ENCODE measurements around the gene PTPA. TPM values are rescaled to one million over a fixed set of nuclear protein-coding genes. Genes with fewer than 3 reads are reported as not detected.

PTPA gene
- total and polyA plus RNA-seq, 3 experiments from 2014 or later, result 15.6 to 116 (median 107) TPM

GRCh38 chr9:129077236-129077635 is 34.0 kb upstream of the PTPA start:
- no peak overlapping the region for H3K27ac ChIP-seq (ENCODE audit: low read depth, low read length)
- no peak overlapping the region for H3K4me3 ChIP-seq (ENCODE audit: low read length)
- no peaks in the 10 kb centered on the region for H3K27me3 ChIP-seq (ENCODE audit: insufficient read depth, low read length, poor library complexity, severe bottlenecking)
- H3K9me3 ChIP-seq (ENCODE audit: low read length), result no peaks in the 10 kb centered on the region
- Mint-ChIP-seq H3K27ac (no peak overlapping the region), H3K36me3 (peaks cover 0 to 4% (median 0%) of the 10 kb centered on the region in 3 donors), H3K27me3 (peaks cover 0 to 5% of the 10 kb centered on the region in 2 donors), H3K4me1 (peaks cover 18 to 40% (median 29%) of the 10 kb centered on the region in 3 donors), H3K4me3 (no peak overlapping the region), H3K9me3 (peaks cover 0 to 3% (median 0%) of the 10 kb centered on the region in 5 donors)
- DNase-seq, result no peak
- POLR2A ChIA-PET, result no interaction called here
- H3K4me1 ChIP-seq (ENCODE audit: insufficient read depth, low read length), result peaks cover 17% of the 10 kb centered on the region
- CTCF ChIA-PET, result no interaction called here
- no peaks in the 10 kb centered on the region for H3K36me3 ChIP-seq (ENCODE audit: insufficient read depth, low read length)

DNA sequence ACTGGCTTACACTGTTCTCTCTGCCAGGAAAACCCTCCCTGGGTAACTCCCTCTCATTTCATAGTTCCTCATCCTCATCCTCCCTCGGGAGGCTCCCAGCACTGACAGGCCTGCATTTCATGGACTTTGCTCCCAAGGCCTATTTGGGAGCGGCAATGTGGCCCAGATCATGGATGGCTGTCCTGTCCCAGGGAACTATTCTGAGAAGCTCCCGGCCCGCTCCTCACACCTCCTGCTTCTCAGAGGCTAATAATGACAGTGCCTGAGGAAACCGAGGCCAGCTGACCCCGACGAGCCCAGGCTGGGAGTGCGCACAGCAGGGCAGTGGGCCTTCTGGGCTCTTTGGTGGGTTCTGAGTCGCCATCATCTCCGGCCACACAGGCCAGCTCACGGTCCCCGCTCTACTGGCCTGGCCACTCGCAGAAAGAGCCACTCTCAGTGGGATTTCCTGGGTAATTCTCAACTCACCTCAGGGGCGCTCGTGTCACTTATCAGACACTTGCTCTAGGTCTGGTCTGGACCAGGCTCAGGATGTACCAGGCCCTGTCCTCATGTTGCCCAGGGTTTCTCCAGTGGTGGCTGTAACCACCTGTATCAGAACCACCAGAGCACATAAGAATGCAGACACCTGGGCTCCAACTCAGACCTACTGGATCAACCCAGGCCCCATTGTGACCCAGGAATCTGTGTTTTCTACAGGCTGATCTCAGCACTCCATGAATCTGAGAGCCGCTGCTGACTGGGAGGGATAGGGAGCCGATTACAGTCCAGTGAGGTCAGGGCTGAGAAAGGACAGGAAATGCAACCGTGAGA is 32.3 kb upstream of the PTPA start:
- Histone ChIP-seq H3K4me3 (ENCODE audit: low read length) (no peak overlapping the region), H3K27me3 (ENCODE audit: insufficient read depth, low read length, poor library complexity, severe bottlenecking) (no peaks in the 10 kb centered on the region), H3K9me3 (ENCODE audit: low read length) (no peaks in the 10 kb centered on the region), H3K36me3 (ENCODE audit: insufficient read depth, low read length) (no peaks in the 10 kb centered on the region), H3K4me1 (ENCODE audit: insufficient read depth, low read length) (peaks cover 23% of the 10 kb centered on the region), H3K27ac (ENCODE audit: low read depth, low read length) (no peak overlapping the region)
- peaks cover 17 to 39% (median 27%) of the 10 kb centered on the region in 3 donors for H3K4me1 Mint-ChIP-seq
- ChIA-PET CTCF (interaction anchor here (1.8 kb wide), 1 partner anchor 53 kb away, joined by 4 read pairs; no protein-coding TSS in a partner anchor), POLR2A (no interaction called here)
- peaks cover 0 to 6% (median 2%) of the 10 kb centered on the region in 3 donors for H3K36me3 Mint-ChIP-seq
- H3K27me3 Mint-ChIP-seq, result peaks cover 0 to 3% of the 10 kb centered on the region in 2 donors
- DNase-seq, result no peak
- peaks cover 0 to 3% (median 0%) of the 10 kb centered on the region in 5 donors for H3K9me3 Mint-ChIP-seq
- H3K27ac Mint-ChIP-seq, result peak overlapping the region in 3 of 8 donors; percentile 66 to 96 (median 93)
- peak overlapping the region in 6 of 7 donors; percentile 34 to 92 (median 49) for H3K4me3 Mint-ChIP-seq

- no peak for DNase-seq
- Mint-ChIP-seq H3K4me3 (peak overlapping the region; percentile 88 to 96 (median 92)), H3K27me3 (peaks cover 0 to 3% of the 10 kb centered on the region in 2 donors), H3K9me3 (peaks cover 0 to 3% (median 0%) of the 10 kb centered on the region in 5 donors), H3K27ac (peak overlapping the region in 2 of 8 donors; percentile 92 to 96), H3K4me1 (peaks cover 17 to 31% (median 23%) of the 10 kb centered on the region in 3 donors), H3K36me3 (peaks cover 0 to 12% (median 2%) of the 10 kb centered on the region in 3 donors)
- CTCF ChIA-PET, result interaction anchor here (1.5 to 1.8 kb wide), 2 partner anchors 11 to 52 kb away, joined by 4 read pairs; no protein-coding TSS in a partner anchor
- POLR2A ChIA-PET, result interaction anchor here (1.5 to 1.8 kb wide), 2 partner anchors 30 to 52 kb away, joined by 6 to 8 read pairs; partner anchors contain the start of gene SH3GLB2
- H3K9me3 ChIP-seq (ENCODE audit: low read length), result no peaks in the 10 kb centered on the region
- no peaks in the 10 kb centered on the region for H3K27me3 ChIP-seq (ENCODE audit: insufficient read depth, low read length, poor library complexity, severe bottlenecking)
- peak overlapping the region; percentile 83 for H3K4me3 ChIP-seq (ENCODE audit: low read length)
- peak overlapping the region; percentile 53 for H3K27ac ChIP-seq (ENCODE audit: low read depth, low read length)
- peaks cover 23% of the 10 kb centered on the region for H3K4me1 ChIP-seq (ENCODE audit: insufficient read depth, low read length)
- H3K36me3 ChIP-seq (ENCODE audit: insufficient read depth, low read length), result no peaks in the 10 kb centered on the region
Observed at GRCh38 chr9:129079829-129080228, 31.4 kb upstream of the PTPA start.

- Histone ChIP-seq H3K4me3 (ENCODE audit: low read length) (peak overlapping the region; percentile 83), H3K27ac (ENCODE audit: low read depth, low read length) (peak overlapping the region; percentile 53), H3K36me3 (ENCODE audit: insufficient read depth, low read length) (peaks cover 4% of the 10 kb centered on the region), H3K9me3 (ENCODE audit: low read length) (no peaks in the 10 kb centered on the region), H3K4me1 (ENCODE audit: insufficient read depth, low read length) (peaks cover 23% of the 10 kb centered on the region), H3K27me3 (ENCODE audit: insufficient read depth, low read length, poor library complexity, severe bottlenecking) (no peaks in the 10 kb centered on the region)
- Mint-ChIP-seq H3K36me3 (peaks cover 0 to 16% (median 3%) of the 10 kb centered on the region in 3 donors), H3K4me1 (peaks cover 17 to 31% (median 23%) of the 10 kb centered on the region in 3 donors), H3K27me3 (peaks cover 0 to 3% of the 10 kb centered on the region in 2 donors), H3K4me3 (peak overlapping the region; percentile 88 to 96 (median 92)), H3K27ac (peak overlapping the region; percentile 70 to 96 (median 82)), H3K9me3 (peaks cover 0 to 3% (median 0%) of the 10 kb centered on the region in 5 donors)
- POLR2A ChIA-PET, result interaction anchor here (0.6 to 1.8 kb wide), 4 partner anchors 29 to 262 kb away, joined by 3 to 8 read pairs (median 5); partner anchors contain the start of genes ENDOG, MIGA2 and SH3GLB2
- CTCF ChIA-PET, result interaction anchor here (1.1 to 1.8 kb wide), 5 partner anchors 11 to 51 kb away, joined by 3 to 4 read pairs (median 3); no protein-coding TSS in a partner anchor
- DNase-seq, result no peak
Observed at GRCh38 chr9:129080298-129080600, 31.0 kb upstream of the PTPA start.

DNA sequence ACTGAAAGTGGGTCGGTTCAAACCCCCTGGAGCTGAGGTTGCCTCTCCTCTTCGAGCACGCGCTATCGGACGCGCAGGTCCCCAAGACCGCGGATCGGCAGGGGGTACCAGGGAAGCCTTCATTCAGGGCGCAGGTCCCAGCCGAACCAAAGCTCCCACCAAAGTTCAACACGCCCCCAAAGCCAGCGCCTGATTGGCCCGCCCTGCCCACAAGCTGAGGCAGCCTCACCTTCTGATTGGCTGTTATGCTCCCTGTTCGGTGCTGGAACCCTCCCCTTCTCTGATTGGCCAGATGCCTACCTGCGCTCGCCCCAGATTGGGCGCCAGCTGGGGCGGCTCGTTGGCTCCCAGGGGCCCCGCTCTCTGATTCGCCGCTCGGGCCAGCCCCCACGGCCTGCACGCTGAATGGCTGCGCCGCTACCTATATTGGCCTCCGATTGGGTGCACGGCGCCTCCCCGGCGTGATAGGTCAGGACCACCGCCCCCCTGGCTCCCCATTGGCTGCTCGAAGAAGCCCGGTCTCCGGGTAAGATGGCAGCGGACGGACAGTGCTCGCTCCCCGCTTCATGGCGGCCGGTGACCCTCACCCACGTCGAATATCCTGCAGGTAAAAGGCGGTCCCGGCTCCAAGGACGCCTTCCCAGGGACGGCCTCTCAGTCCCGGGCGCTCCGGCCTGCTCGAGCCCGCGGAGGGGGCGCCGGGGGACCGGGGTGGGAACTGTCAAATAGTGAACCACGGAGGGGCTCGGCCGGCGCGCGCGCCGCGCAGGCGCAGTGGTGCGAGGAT is 30.4 kb upstream of the PTPA start, which contains the start of gene DOLPP1:
DOLPP1 (plus strand) TSS at position 511 of the 787 bp plus-strand sequence; CDS start at position 532, 21 bp downstream.
- H3K27ac Mint-ChIP-seq, result peak within 1 kb of the TSS; percentile 74 to 96 (median 85)
- peaks cover 0 to 3% (median 0%) of the 10 kb centered on the region in 5 donors for H3K9me3 Mint-ChIP-seq
- ChIA-PET CTCF (interaction anchor here (1.1 to 1.8 kb wide), 5 partner anchors 10 to 51 kb away, joined by 3 to 4 read pairs (median 3); no protein-coding TSS in a partner anchor), POLR2A (interaction anchor here (0.6 to 1.8 kb wide), 9 partner anchors 10 to 357 kb away, joined by 3 to 8 read pairs (median 4); partner anchors contain the start of genes ENDOG, MIGA2, PTPA and SH3GLB2)
- H3K4me1 Mint-ChIP-seq, result peaks cover 17 to 31% (median 23%) of the 10 kb centered on the region in 3 donors
- Histone ChIP-seq H3K4me3 (ENCODE audit: low read length) (peak within 1 kb of the TSS; percentile 91), H3K9me3 (ENCODE audit: low read length) (no peaks in the 10 kb centered on the region), H3K36me3 (ENCODE audit: insufficient read depth, low read length) (peaks cover 9% of the 10 kb centered on the region), H3K4me1 (ENCODE audit: insufficient read depth, low read length) (peaks cover 23% of the 10 kb centered on the region), H3K27ac (ENCODE audit: low read depth, low read length) (peak within 1 kb of the TSS; percentile 81), H3K27me3 (ENCODE audit: insufficient read depth, low read length, poor library complexity, severe bottlenecking) (no peaks in the 10 kb centered on the region)
- H3K4me3 Mint-ChIP-seq, result peak within 1 kb of the TSS; percentile 88 to 96 (median 92)
- H3K36me3 Mint-ChIP-seq, result peaks cover 0 to 21% (median 3%) of the 10 kb centered on the region in 3 donors
- DNase-seq, result peak; percentile 97 to 99 (median 99)
- H3K27me3 Mint-ChIP-seq, result peaks cover 0 to 3% of the 10 kb centered on the region in 2 donors

- peaks cover 0 to 3% (median 0%) of the 10 kb centered on the region in 5 donors for H3K9me3 Mint-ChIP-seq
- Histone ChIP-seq H3K4me3 (ENCODE audit: low read length) (peak overlapping the region; percentile 91), H3K27ac (ENCODE audit: low read depth, low read length) (peak overlapping the region; percentile 81), H3K36me3 (ENCODE audit: insufficient read depth, low read length) (peaks cover 15% of the 10 kb centered on the region), H3K9me3 (ENCODE audit: low read length) (no peaks in the 10 kb centered on the region), H3K27me3 (ENCODE audit: insufficient read depth, low read length, poor library complexity, severe bottlenecking) (no peaks in the 10 kb centered on the region), H3K4me1 (ENCODE audit: insufficient read depth, low read length) (peaks cover 23% of the 10 kb centered on the region)
- DNase-seq, result no peak
- H3K27ac Mint-ChIP-seq, result peak overlapping the region in 6 of 8 donors; percentile 41 to 96 (median 80)
- peaks cover 0 to 3% of the 10 kb centered on the region in 2 donors for H3K27me3 Mint-ChIP-seq
- POLR2A ChIA-PET, result interaction anchor here (0.6 to 1.8 kb wide), 7 partner anchors 16 to 357 kb away, joined by 3 to 8 read pairs (median 4); partner anchors contain the start of genes ENDOG, PTPA, SH3GLB2 and ZDHHC12
- H3K4me1 Mint-ChIP-seq, result peaks cover 17 to 31% (median 23%) of the 10 kb centered on the region in 3 donors
- H3K4me3 Mint-ChIP-seq, result peak overlapping the region; percentile 88 to 96 (median 92)
- peaks cover 0 to 28% (median 3%) of the 10 kb centered on the region in 3 donors for H3K36me3 Mint-ChIP-seq
- CTCF ChIA-PET, result interaction anchor here (1.1 to 1.9 kb wide), 5 partner anchors 10 to 21 kb away, joined by 3 to 5 read pairs (median 3); no protein-coding TSS in a partner anchor
Observed at GRCh38 chr9:129081388-129081904, 29.8 kb upstream of the PTPA start.

DNA sequence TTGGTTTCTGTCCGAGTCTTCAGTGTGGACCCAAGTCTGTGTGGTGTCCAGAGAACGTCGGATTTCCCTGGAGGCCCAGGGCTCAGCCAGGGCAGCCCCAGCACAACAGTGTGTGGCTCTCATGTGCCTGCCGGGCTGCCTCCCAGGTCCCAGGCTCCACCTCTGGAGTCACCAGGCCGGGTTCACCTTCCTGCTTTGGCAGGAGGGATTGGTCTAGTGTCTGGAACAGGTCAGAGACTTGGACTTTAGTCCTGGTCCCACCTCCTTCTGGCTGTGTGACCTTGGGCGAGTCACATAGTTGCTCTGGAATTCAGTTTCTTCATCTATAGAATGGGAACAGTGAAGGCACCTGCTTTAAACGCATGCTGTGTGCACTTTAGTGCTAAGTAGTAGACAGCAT is 27.1 kb upstream of the PTPA start:
- ChIA-PET CTCF (no interaction called here), POLR2A (interaction anchor here (0.6 kb wide), 1 partner anchor 18 kb away, joined by 6 read pairs; no protein-coding TSS in a partner anchor)
- Mint-ChIP-seq H3K27ac (peak overlapping the region in 2 of 8 donors; percentile 43 to 45), H3K4me3 (peak overlapping the region in 1 of 7 donors; percentile 66), H3K9me3 (peaks cover 0 to 3% (median 0%) of the 10 kb centered on the region in 5 donors), H3K4me1 (peaks cover 17 to 31% (median 20%) of the 10 kb centered on the region in 3 donors), H3K27me3 (peaks cover 0 to 3% of the 10 kb centered on the region in 2 donors), H3K36me3 (peaks cover 0 to 44% (median 3%) of the 10 kb centered on the region in 3 donors)
- DNase-seq, result no peak
- Histone ChIP-seq H3K4me3 (ENCODE audit: low read length) (no peak overlapping the region), H3K4me1 (ENCODE audit: insufficient read depth, low read length) (peaks cover 23% of the 10 kb centered on the region), H3K36me3 (ENCODE audit: insufficient read depth, low read length) (peaks cover 28% of the 10 kb centered on the region), H3K27me3 (ENCODE audit: insufficient read depth, low read length, poor library complexity, severe bottlenecking) (no peaks in the 10 kb centered on the region), H3K27ac (ENCODE audit: low read depth, low read length) (no peak overlapping the region), H3K9me3 (ENCODE audit: low read length) (no peaks in the 10 kb centered on the region)

Data from CD8-positive, alpha-beta memory T cell (primary cell).